Left ventricle myocardium inferior (tissue), 1 donor: ENCODE data around the gene ATP11C. TPM values are rescaled to one million over a fixed set of nuclear protein-coding genes. Genes with fewer than 3 reads are reported as not detected.
A peak's percentile ranks its signal among the peaks of the same experiment; 100 is the strongest.
"Not testable (repeated sequence)": the region's sequence is repeated elsewhere in the genome, so short reads cannot be mapped to it uniquely, and the experiment has no call there.

Source experiments
- DNase-seq: peaks from one replicate; pipeline ENCODE4 v3.0.0-alpha.2; 2020
- H3K27ac ChIP-seq: fragments of 200-600 bp; replicated peaks from 2 replicates; pipeline ENCODE4 v1.8.0; 2021
- H3K27me3 ChIP-seq: fragments of 200-600 bp; 2 replicates; pipeline ENCODE4 v1.8.0; 2021; ENCODE audit warnings: low read depth
- H3K36me3 ChIP-seq: fragments of 200-600 bp; 2 replicates; pipeline ENCODE4 v1.8.0; 2021
- H3K4me1 ChIP-seq: fragments of 200-600 bp; 2 replicates; pipeline ENCODE4 v1.8.0; 2021
- H3K4me3 ChIP-seq: fragments of 200-600 bp; 2 replicates; pipeline ENCODE4 v1.8.0; 2021; ENCODE audit warnings: mild to moderate bottlenecking, moderate library complexity
- H3K9me3 ChIP-seq: fragments of 200-600 bp; replicated peaks from 2 replicates; pipeline ENCODE4 v1.8.0; 2021
- CTCF ChIP-seq: fragments of 200-600 bp; IDR thresholded peaks from 2 replicates; pipeline ENCODE4 v1.8.0; 2021; ENCODE audit warnings: antibody characterized with exemption, mild to moderate bottlenecking, borderline replicate concordance
- intact Hi-C: fragments of 100-400 bp; cut with micrococcal nuclease; formaldehyde crosslinking; loops from one replicate; pipeline ENCODE4 v1.11.0; 2022
- total RNA-seq: library from RNA; stranded (reverse); fragmentation: NEBNext Ultra II Directional; extraction: Animal tissue kit (Norgen Biotek cat#: 25700); gene quantifications from one replicate; pipeline ENCODE4 v1.2.1, GENCODE V29; 2021
- donor health status: DM: no; HTN: yes; CAD: no; lungs with severe emphysema.

ATP11C gene
- total RNA-seq, 1 donor from 2014 or later = 3.7 TPM

- no peak for DNase-seq
- no peak for TF ChIP-seq CTCF
- no peaks in the 10 kb centered on the region for H3K4me1 ChIP-seq
- H3K27me3 ChIP-seq = peaks cover 17% of the 10 kb centered on the region
- intact Hi-C loops = no loop called here
- H3K27ac ChIP-seq = no peak overlapping the region
- no peak overlapping the region for H3K4me3 ChIP-seq
- no peaks in the 10 kb centered on the region for H3K9me3 ChIP-seq
- H3K36me3 ChIP-seq = no peaks in the 10 kb centered on the region
These were observed 36.4 kb upstream of the ATP11C start for GRCh38 chrX:139969286-139969685.

- intact Hi-C loops = no loop called here
- no peak for DNase-seq
- Histone ChIP-seq H3K4me1 (no peaks in the 10 kb centered on the region), H3K27me3 (peaks cover 17% of the 10 kb centered on the region), H3K9me3 (no peaks in the 10 kb centered on the region), H3K36me3 (no peaks in the 10 kb centered on the region), H3K27ac (no peak overlapping the region), H3K4me3 (no peak overlapping the region)
- no peak for TF ChIP-seq CTCF
These were observed 34.9 kb upstream of the ATP11C start for GRCh38 chrX:139967750-139968149.

- no peaks in the 10 kb centered on the region for H3K36me3 ChIP-seq
- intact Hi-C loops = no loop called here
- no peak for DNase-seq
- H3K27ac ChIP-seq = no peak overlapping the region
- no peak overlapping the region for H3K4me3 ChIP-seq
- peak; percentile 12 for TF ChIP-seq CTCF
- peaks cover 17% of the 10 kb centered on the region for H3K27me3 ChIP-seq
- H3K4me1 ChIP-seq = no peaks in the 10 kb centered on the region
- H3K9me3 ChIP-seq = no peaks in the 10 kb centered on the region
These were observed 34.4 kb upstream of the ATP11C start for GRCh38 chrX:139967300-139967699.

GRCh38 chrX:139966159-139966558, 33.3 kb upstream of the ATP11C start:
- intact Hi-C loops, H3K36me3 ChIP-seq, H3K4me3 ChIP-seq, H3K4me1 ChIP-seq, DNase-seq, H3K9me3 ChIP-seq, H3K27ac ChIP-seq: not testable (repeated sequence)
- peaks cover 17% of the 10 kb centered on the region for H3K27me3 ChIP-seq

- no peak for DNase-seq
- H3K9me3 ChIP-seq = no peaks in the 10 kb centered on the region
- H3K27me3 ChIP-seq = peaks cover 15% of the 10 kb centered on the region
- H3K36me3 ChIP-seq = no peaks in the 10 kb centered on the region
- no peaks in the 10 kb centered on the region for H3K4me1 ChIP-seq
- no peak for TF ChIP-seq CTCF
- intact Hi-C loops = no loop called here
- H3K27ac ChIP-seq = no peak within 1 kb of the TSS
- no peak within 1 kb of the TSS for H3K4me3 ChIP-seq
These were observed 32.6 kb upstream of the ATP11C start, which contains the start of gene CXorf66 for GRCh38 chrX:139965421-139965820. Gene CXorf66 (minus strand): TSS chrX:139965521. CDS start chrX:139965496, 25 bp downstream.

GRCh38 chrX:139961091-139961490, 28.2 kb upstream of the ATP11C start:
- intact Hi-C loops, H3K4me1 ChIP-seq: not testable (repeated sequence)

GRCh38 chrX:139949703-139950102, 16.9 kb upstream of the ATP11C start:
- no peak for DNase-seq
- no peak for TF ChIP-seq CTCF
- no peak overlapping the region for H3K4me3 ChIP-seq

More at GRCh38 chrX:139961091-139961490, 28.2 kb upstream of the ATP11C start:
- H3K27ac ChIP-seq, H3K36me3 ChIP-seq, H3K9me3 ChIP-seq, DNase-seq, H3K4me3 ChIP-seq, H3K27me3 ChIP-seq: not testable (repeated sequence)

More at GRCh38 chrX:139949703-139950102, 16.9 kb upstream of the ATP11C start:
- no peaks in the 10 kb centered on the region for H3K36me3 ChIP-seq
- H3K9me3 ChIP-seq = no peaks in the 10 kb centered on the region
- intact Hi-C loops = no loop called here
- no peak overlapping the region for H3K27ac ChIP-seq
- H3K27me3 ChIP-seq = no peaks in the 10 kb centered on the region
- H3K4me1 ChIP-seq = no peaks in the 10 kb centered on the region
